HG03108 (cell line): ENCODE data around the gene NLRP1.

ENCODE experiments used
- ATAC-seq: cut with Tn5 transposase; IDR thresholded peaks from one replicate; pipeline ENCODE4 v1.9.1; 2021; ENCODE audit warnings: moderate library complexity; ENCODE audit not compliant: unreplicated experiment

The NLRP1 gene

GRCh38 chr17:5558815-5559785 lies 25.2 kb downstream of the NLRP1 start:
- ATAC-seq, result no peak

- ATAC-seq, result no peak
Observed at GRCh38 chr17:5557990-5558389, 26.3 kb downstream of the NLRP1 start.

- no peak for ATAC-seq
Observed at GRCh38 chr17:5557485-5557884, 26.8 kb downstream of the NLRP1 start.

- no peak for ATAC-seq
Observed at GRCh38 chr17:5555254-5555653, 29.1 kb downstream of the NLRP1 start.

- ATAC-seq, result no peak
Observed at GRCh38 chr17:5553479-5553878, 30.8 kb downstream of the NLRP1 start.

- ATAC-seq, result no peak
Observed at GRCh38 chr17:5552841-5553240, 31.5 kb downstream of the NLRP1 start.

- no peak for ATAC-seq
Observed at GRCh38 chr17:5545051-5545987, 39.0 kb downstream of the NLRP1 start.

GRCh38 chr17:5544115-5544514 lies 40.2 kb downstream of the NLRP1 start:
- ATAC-seq, result no peak

GRCh38 chr17:5541610-5542202 lies 42.6 kb downstream of the NLRP1 start:
- no peak for ATAC-seq

GRCh38 chr17:5540321-5540720 lies 44.0 kb downstream of the NLRP1 start:
- ATAC-seq, result no peak

GRCh38 chr17:5539286-5539685 lies 45.0 kb downstream of the NLRP1 start:
- no peak for ATAC-seq

- ATAC-seq, result no peak
Observed at GRCh38 chr17:5536866-5537650, 47.3 kb downstream of the NLRP1 start.

GRCh38 chr17:5535436-5535835 lies 48.9 kb downstream of the NLRP1 start:
- no peak for ATAC-seq

- no peak for ATAC-seq
Observed at GRCh38 chr17:5533486-5534315, 50.6 kb downstream of the NLRP1 start.

GRCh38 chr17:5532581-5532980 lies 51.7 kb downstream of the NLRP1 start:
- no peak for ATAC-seq

- no peak for ATAC-seq
Observed at GRCh38 chr17:5531085-5531418, 53.3 kb downstream of the NLRP1 start.

GRCh38 chr17:5530265-5531084 lies 53.8 kb downstream of the NLRP1 start:
- no peak for ATAC-seq

- ATAC-seq, result no peak
Observed at GRCh38 chr17:5527601-5528250, 56.6 kb downstream of the NLRP1 start.
